Small intestine (tissue), 7 donors: ENCODE results near the gene GHRH. TPM values are rescaled to one million over a fixed set of nuclear protein-coding genes. Genes with fewer than 3 reads are reported as not detected.

ENCODE experiments used
- DNase-seq, 2 donors: peaks; one replicate each; pipeline versions ENCODE4 v3.0.0 to v3.0.0-alpha.2; 2013
- FAIRE-seq: peaks from 2 replicates; lab custom pipeline; 2012; peaks lifted over from hg19 to GRCh38; lab: Jason Lieb, UNC
- H3K27ac ChIP-seq, 3 donors: one replicate each; pipeline ENCODE4 v1.5.1; 2013; ENCODE audit warnings: low read length in 2 of 3, mild to moderate bottlenecking in 2 of 3, control low read depth in 1 of 3, inconsistent platforms in 1 of 3, low read depth in 1 of 3, moderate library complexity in 1 of 3
- H3K27me3 ChIP-seq, 3 donors: one replicate each; pipeline ENCODE4 v1.6.1; 2013; ENCODE audit warnings: low read length in 3 of 3, inconsistent platforms in 1 of 3; ENCODE audit not compliant: control insufficient read depth in 3 of 3, insufficient read depth in 3 of 3
- H3K36me3 ChIP-seq, 3 donors: one replicate each; pipeline ENCODE4 v1.6.1; 2013; ENCODE audit warnings: low read length in 3 of 3, inconsistent platforms in 1 of 3, low read depth in 1 of 3, mild to moderate bottlenecking in 1 of 3, moderate library complexity in 1 of 3; ENCODE audit not compliant: control insufficient read depth in 3 of 3, insufficient read depth in 2 of 3
- H3K4me1 ChIP-seq, 3 donors: one replicate each; pipeline ENCODE4 v1.6.1; 2013; ENCODE audit warnings: low read length in 2 of 3, inconsistent platforms in 1 of 3, low read depth in 1 of 3, mild to moderate bottlenecking in 1 of 3, moderate library complexity in 1 of 3; ENCODE audit not compliant: control insufficient read depth in 3 of 3, insufficient read depth in 2 of 3
- H3K4me3 ChIP-seq, 3 donors: one replicate each; pipeline ENCODE4 v1.5.1; 2013; ENCODE audit warnings: low read length in 3 of 3, control low read depth in 1 of 3, inconsistent platforms in 1 of 3, low read depth in 1 of 3, mild to moderate bottlenecking in 1 of 3, moderate library complexity in 1 of 3
- H3K9me3 ChIP-seq, 2 donors: one replicate each; pipeline ENCODE4 v1.6.1; 2013; ENCODE audit warnings: low read depth in 1 of 2, low read length in 1 of 2; ENCODE audit not compliant: control insufficient read depth in 2 of 2, insufficient read depth in 1 of 2
- WGBS, 3 donors: extraction: QIAGEN DNeasy Blood & Tissue Kit; methylation state at CpG; one replicate each; pipeline ENCODE4 v1.1.7; 2013; 5-methylcytosine and 5-hydroxymethylcytosine counted together
- polyA plus RNA-seq, 4 donors: library from polyadenylated mRNA; stranded (reverse) in 3 of 4; unstranded in 1 of 4; fragments of 200-250 nt in 3 of 4; fragments of 120-200 nt in 1 of 4; gene quantifications; one replicate each; pipeline versions ENCODE4 v1.2.1 to v1.2.3, GENCODE V29; 2013
- donor health status: healthy with polysubstance abuse.
- donor health status: control.
- donor health status: control.
- donor health status: Bipolar disorder and iron deficiency.
- donor health status: healthy.

Gene GHRH
- polyA plus RNA-seq, 4 donors: not detected

- Histone ChIP-seq H3K9me3 (peaks cover 1 to 6% of the 10 kb centered on the region in 2 donors), H3K27ac (no peak overlapping the region), H3K4me1 (peaks cover 0 to 3% (median 0%) of the 10 kb centered on the region in 3 donors), H3K27me3 (no peaks in the 10 kb centered on the region), H3K4me3 (no peak overlapping the region), H3K36me3 (no peaks in the 10 kb centered on the region)
- WGBS, 3 donors: 78 to 83% (median 80%) methylated on average over 7 of the region's 7 CpGs
- DNase-seq: no peak
- no peak for FAIRE-seq
Measured at GRCh38 chr20:37254114-37254878, 7.3 kb downstream of the GHRH start.

- Histone ChIP-seq H3K27ac (no peak overlapping the region), H3K9me3 (peaks cover 1 to 6% of the 10 kb centered on the region in 2 donors), H3K4me1 (no peaks in the 10 kb centered on the region), H3K27me3 (no peaks in the 10 kb centered on the region), H3K36me3 (no peaks in the 10 kb centered on the region), H3K4me3 (no peak overlapping the region)
- 87 to 91% (median 88%) methylated on average over 12 of the region's 12 CpGs for WGBS, 3 donors
- DNase-seq (no peak), FAIRE-seq (no peak)
Measured at GRCh38 chr20:37253087-37253486, 8.5 kb downstream of the GHRH start.

- Histone ChIP-seq H3K36me3 (no peaks in the 10 kb centered on the region), H3K27ac (no peak overlapping the region), H3K4me1 (no peaks in the 10 kb centered on the region), H3K9me3 (peaks cover 1 to 6% of the 10 kb centered on the region in 2 donors), H3K27me3 (no peaks in the 10 kb centered on the region), H3K4me3 (no peak overlapping the region)
- 79 to 90% (median 90%) methylated on average over 15 of the region's 15 CpGs for WGBS, 3 donors
- no peak for FAIRE-seq
- DNase-seq: no peak
Measured at GRCh38 chr20:37251825-37252477, 9.7 kb downstream of the GHRH start.

- Histone ChIP-seq H3K36me3 (peaks cover 0 to 11% (median 4%) of the 10 kb centered on the region in 3 donors), H3K4me1 (no peaks in the 10 kb centered on the region), H3K4me3 (no peak overlapping the region), H3K27me3 (no peaks in the 10 kb centered on the region), H3K27ac (no peak overlapping the region), H3K9me3 (peaks cover 0 to 3% of the 10 kb centered on the region in 2 donors)
- WGBS, 3 donors: 87 to 97% (median 92%) methylated on average over 2 of the region's 2 CpGs
- FAIRE-seq: no peak
- no peak for DNase-seq
Measured at GRCh38 chr20:37249304-37249703, 12.3 kb downstream of the GHRH start.

- FAIRE-seq (no peak), DNase-seq (no peak)
- H3K9me3 ChIP-seq: no peaks in the 10 kb centered on the region
- H3K4me1 ChIP-seq: no peaks in the 10 kb centered on the region
- H3K27me3 ChIP-seq: no peaks in the 10 kb centered on the region
- H3K36me3 ChIP-seq: peaks cover 0 to 24% (median 6%) of the 10 kb centered on the region in 3 donors
- no peak overlapping the region for H3K4me3 ChIP-seq
- 79 to 95% (median 93%) methylated on average over 1 of the region's 1 CpG for WGBS, 3 donors
- no peak overlapping the region for H3K27ac ChIP-seq
Measured at GRCh38 chr20:37247547-37247946, 14.1 kb downstream of the GHRH start.

- DNase-seq (no peak), FAIRE-seq (no peak)
- Histone ChIP-seq H3K4me1 (no peaks in the 10 kb centered on the region), H3K27ac (no peak overlapping the region), H3K4me3 (no peak overlapping the region), H3K9me3 (no peaks in the 10 kb centered on the region), H3K27me3 (no peaks in the 10 kb centered on the region), H3K36me3 (peaks cover under 1 to 29% (median 13%) of the 10 kb centered on the region in 3 donors)
- 94 to 95% (median 95%) methylated on average over 5 of the region's 5 CpGs for WGBS, 3 donors
Measured at GRCh38 chr20:37246736-37247135, 14.9 kb downstream of the GHRH start.

GRCh38 chr20:37245216-37246150 lies 16.1 kb downstream of the GHRH start:
- Histone ChIP-seq H3K27me3 (no peaks in the 10 kb centered on the region), H3K36me3 (peaks cover 4 to 34% (median 17%) of the 10 kb centered on the region in 3 donors), H3K9me3 (no peaks in the 10 kb centered on the region), H3K4me3 (no peak overlapping the region), H3K27ac (no peak overlapping the region), H3K4me1 (no peaks in the 10 kb centered on the region)
- no peak for FAIRE-seq
- WGBS, 3 donors: 84 to 89% (median 89%) methylated on average over 25 of the region's 25 CpGs
- no peak for DNase-seq

GRCh38 chr20:37244572-37244957 lies 17.0 kb downstream of the GHRH start:
- Histone ChIP-seq H3K4me3 (no peak overlapping the region), H3K27ac (no peak overlapping the region), H3K9me3 (no peaks in the 10 kb centered on the region), H3K4me1 (no peaks in the 10 kb centered on the region), H3K36me3 (peaks cover 9 to 44% (median 21%) of the 10 kb centered on the region in 3 donors), H3K27me3 (no peaks in the 10 kb centered on the region)
- WGBS, 3 donors: 84 to 92% (median 85%) methylated on average over 5 of the region's 5 CpGs
- FAIRE-seq (no peak), DNase-seq (no peak)
